Stimulated activated naive CD8-positive, alpha-beta T cell treated with anti-CD3 and anti-CD28 coated beads, Interleukin-15, Interleukin-2, amounts not matched to agents 100 U/mL and 50 U/mL, for 24 hours (primary cell): Measurements from ENCODE around the gene LETM1.

Source experiments
- ATAC-seq: fragments of 150-1000 bp; cut with Tn5 transposase; one replicate; pipeline ENCODE4 v1.10.0; 2021
- DNase-seq: peaks from one replicate; pipeline ENCODE4 v3.0.0; 2021

LETM1 gene

GRCh38 chr4:1856071-1856942 is at the start of gene LETM1:
Gene LETM1 (minus strand): TSS chr4:1856156. CDS start chr4:1855950, 206 bp downstream.
- ATAC-seq (peak; percentile 97), DNase-seq (peak; percentile 95)

DNA sequence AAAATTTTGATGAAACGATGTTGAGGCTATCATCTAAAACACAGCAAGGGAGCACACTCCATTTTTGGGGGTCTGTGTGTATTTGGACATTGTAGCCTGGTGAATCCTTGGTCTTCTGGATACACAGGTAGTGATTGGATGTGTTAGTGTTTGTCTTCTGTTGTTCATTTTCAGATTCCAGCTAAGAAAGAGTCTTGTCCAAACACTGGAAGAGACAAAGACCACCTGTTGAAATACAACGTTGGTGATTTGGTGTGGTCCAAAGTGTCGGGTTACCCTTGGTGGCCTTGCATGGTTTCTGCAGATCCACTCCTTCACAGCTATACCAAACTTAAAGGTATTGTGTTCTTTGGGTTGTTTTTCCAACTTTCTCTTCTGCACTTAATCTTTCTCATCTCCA is 48.1 kb upstream of the LETM1 start:
- DNase-seq (no peak), ATAC-seq (no peak)

DNA sequence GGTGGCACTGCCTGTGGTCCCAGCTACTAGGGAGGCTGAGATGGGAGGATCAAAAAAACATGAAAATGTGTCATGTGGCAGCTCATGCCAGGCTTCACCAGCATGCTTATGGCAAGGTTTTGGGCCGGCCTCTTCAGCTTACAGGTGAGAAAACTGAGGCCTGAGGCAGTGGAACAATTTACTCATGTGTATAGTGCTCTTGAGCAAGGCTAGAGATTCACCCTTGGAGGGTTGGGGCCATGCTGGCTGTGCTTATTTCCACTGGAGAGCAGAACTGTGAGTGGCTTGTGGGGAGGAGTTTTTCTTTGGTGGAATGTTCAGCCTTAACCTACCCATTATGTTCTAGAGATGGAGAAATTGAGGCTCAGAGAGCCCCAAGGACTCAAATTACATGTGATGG is 47.1 kb upstream of the LETM1 start:
- peak; percentile 38 for ATAC-seq

GRCh38 chr4:1902243-1902642 is 46.3 kb upstream of the LETM1 start:
- no peak for ATAC-seq
- no peak for DNase-seq

More for the DNA sequence above, 47.1 kb upstream of the LETM1 start:
- DNase-seq: no peak

DNA sequence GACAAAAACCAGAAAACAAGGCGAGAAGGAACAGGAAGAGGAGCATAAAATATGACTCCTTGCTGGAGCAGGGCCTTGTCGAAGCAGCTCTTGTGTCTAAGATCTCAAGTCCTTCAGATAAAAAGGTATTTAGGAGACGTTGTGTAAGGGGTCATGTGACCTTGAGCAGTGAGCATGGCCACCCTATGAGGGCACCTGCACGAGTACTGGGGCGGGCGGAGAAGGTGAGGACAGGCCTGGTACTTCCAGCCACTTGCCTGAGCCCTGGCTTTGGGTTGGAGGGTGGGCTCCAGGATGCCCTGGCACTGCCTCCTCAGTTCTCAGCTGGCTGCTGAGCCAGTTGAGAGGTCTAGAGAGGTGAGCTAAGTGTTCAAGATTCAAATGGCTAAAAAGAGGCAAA is 45.2 kb upstream of the LETM1 start:
- DNase-seq (no peak), ATAC-seq (no peak)

- DNase-seq (no peak), ATAC-seq (no peak)
These were observed 44.7 kb upstream of the LETM1 start for GRCh38 chr4:1900624-1901023.

- DNase-seq: no peak
- ATAC-seq: no peak
These were observed 44.1 kb upstream of the LETM1 start for GRCh38 chr4:1900087-1900433.

DNA sequence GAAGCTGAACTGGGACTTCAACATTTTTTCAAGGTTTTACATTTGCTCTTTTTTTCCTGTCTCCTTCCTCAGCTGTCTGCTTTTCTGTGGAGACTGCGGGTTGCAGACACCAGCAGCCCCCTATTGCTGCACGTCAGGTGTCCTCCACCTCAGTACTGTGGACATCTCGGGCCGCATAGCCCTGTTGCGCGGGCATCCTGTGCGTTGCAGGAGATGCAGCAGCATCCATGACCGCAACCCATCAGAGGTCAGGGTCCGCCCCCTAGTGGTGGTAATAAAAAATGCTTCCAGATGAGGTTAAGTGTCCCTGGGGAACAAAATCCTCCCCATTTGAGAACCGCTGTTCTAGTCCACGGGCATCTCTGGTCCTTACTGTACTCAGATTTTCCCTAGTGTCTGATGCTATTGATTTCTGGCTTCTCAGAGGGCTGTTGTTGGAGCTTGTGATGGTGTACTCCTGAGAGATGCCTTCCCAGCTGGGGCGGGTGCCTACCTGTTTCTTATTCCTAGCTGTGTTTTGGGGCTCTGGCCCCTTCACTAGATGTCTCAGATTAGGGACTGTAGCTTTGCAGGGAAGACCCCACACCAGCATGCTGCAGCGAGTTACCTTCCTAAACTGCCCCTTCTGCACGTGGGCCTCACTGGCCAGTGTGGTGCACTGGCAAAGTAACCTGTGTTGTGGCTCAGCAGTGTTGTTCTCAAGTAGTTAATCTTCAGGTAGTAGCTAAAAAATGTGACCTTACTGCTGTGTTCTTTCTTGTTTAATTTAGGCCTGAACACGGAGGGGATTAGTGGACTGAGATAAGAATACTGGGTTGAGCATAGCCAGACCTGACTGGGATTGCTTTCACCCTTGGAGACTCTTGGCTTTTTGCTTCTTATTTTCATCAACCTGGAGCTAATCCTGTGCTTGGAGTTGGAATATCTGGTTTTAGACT is 43.5 kb upstream of the LETM1 start:
- DNase-seq (peak; percentile 68), ATAC-seq (peak; percentile 86)

- no peak for ATAC-seq
- no peak for DNase-seq
These were observed 42.7 kb upstream of the LETM1 start for GRCh38 chr4:1898681-1899080.

DNA sequence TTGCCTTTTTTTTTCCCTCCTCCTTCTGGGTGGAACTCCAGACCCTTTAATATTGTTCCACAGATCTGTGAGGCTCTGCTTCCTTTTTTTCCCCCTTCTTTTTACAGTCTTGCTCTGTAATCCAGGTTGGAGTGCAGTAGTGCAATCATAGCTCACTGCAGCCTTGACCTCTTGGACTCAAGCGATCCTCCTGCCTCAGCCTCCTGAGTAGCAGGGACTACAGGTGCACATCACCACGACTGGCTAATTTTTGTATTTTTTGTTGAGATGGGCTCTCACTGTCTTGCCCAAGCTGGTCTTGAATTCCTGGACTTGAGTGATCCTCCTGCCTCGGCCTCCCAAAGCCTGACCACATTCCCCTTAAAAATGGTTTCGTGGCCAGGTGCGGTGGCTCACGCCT is 42.1 kb upstream of the LETM1 start:
- ATAC-seq (no peak), DNase-seq (no peak)

GRCh38 chr4:1896658-1896991 is 40.7 kb upstream of the LETM1 start:
- DNase-seq: no peak
- ATAC-seq: no peak

DNA sequence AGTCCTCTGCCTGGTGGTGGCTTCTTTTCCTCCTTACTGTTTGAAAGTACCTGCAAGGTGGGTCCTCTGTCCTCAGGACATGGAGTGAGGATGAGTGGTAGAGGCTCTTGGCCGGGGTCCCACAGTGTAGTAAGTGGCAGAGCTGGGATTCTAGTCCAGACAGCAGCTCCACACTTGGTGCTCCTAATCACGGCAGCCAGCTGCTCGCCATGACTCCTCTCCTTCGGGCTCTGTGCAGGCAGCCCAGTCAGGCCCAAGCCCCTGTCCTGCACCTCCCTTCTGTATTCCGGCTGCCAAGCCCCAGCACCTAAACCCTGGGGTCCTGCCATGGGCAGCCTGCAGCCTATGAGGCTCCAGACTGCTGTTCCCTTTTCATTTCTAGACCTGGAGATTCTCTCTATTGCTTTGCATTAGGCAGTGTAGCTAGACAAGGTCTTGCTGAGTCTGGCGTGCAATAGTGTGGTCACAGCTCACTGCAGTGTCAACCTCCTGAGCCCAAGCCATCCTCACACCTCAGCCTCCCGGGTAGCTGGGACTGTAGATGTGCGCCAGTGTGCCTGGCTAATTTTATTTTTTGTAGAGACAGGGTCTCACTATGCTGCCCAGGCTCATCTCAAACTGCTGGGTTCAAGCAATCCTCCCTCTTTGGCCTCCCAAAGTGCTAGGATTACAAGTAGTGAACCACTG is 40.2 kb upstream of the LETM1 start:
- ATAC-seq (no peak), DNase-seq (no peak)

DNA sequence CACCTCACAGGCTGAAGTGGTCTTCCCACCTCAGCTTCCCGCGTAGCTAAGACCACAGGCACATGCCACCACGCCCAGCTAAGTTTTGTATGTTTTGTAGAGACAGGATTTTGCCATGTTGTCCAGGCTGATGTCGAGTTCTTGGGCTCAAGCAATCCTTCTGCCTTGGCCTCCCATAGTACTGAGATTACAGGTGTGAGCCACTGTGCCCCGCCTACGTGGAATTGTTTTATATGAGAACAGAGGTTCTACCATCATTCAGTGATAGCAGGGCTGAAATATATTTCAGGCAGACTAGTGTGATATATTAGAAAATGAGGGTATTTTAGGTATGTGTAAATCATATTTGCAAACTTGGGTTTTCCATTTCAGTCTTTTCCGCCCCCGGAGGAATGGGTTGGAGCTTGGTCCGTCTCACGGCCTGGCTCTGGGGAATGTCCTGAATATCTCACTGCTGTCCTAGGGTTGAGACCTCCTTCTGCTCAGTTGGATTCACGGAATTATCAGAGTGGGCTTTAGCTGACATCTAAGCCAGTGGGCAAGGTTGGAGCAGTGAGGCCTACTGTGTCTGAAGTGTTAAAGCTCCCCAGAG is 35.1 kb upstream of the LETM1 start:
- ATAC-seq: no peak
- DNase-seq: no peak

DNA sequence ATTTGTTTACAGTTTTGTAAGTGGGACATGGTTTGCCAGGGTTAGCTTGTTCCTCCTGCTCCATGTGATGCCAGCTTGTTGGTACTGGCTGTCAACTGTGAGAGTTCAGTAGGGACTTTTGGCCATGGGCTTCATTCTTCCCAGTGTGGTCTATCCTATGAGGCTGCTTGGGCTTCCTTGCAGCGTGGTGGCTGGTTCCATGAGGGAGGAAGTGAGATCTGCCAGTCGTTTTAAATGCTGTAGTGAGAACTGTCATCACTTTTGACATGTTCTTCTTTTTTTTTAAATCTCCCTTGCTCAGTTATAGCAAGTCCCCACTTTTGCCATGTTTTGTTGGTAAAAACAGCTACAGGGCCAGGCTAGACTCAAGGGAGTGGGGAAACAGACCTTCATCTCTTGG is 31.1 kb upstream of the LETM1 start:
- ATAC-seq: no peak
- no peak for DNase-seq

DNA sequence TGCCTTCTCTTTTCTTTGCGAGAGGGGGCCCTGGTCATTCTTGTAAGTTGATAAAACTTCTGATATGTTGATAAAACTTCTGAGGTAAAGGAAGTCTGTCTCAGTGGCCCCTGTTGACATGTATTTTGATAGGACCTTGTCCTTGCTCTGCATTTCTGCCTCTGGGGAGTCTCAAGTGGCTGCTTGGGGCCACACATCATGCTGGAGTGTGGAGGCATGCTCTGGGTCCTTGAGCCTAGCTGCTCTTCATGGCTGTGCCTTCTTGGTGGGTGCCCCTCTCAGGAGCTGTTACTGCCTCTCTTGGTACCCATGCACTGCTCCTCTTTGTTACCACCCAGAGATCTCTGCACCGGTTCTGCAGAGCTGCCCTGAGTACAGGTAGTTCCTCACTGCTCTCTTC is 29.5 kb upstream of the LETM1 start:
- no peak for ATAC-seq

DNA sequence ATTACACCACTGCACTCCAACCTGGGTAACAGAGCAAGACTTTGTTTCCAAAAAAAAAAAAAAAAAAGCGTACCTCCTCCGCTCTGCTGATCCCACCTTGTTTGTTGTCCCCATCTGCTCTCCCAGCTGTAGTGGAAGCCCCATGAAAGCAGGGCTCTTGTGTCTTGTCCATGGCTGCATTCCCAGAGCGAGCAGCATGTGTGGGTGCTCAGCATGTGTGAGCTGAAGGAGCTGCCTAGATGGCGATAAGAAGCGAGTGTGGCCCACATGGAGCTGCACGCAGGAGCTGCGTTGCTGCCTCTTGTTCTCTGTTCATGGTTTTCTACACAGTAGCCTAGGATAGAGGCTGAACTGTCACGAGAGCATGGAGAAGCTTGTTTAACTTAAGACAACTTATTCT is 27.6 kb upstream of the LETM1 start:
- ATAC-seq (no peak), DNase-seq (no peak)

More for the DNA sequence above, 29.5 kb upstream of the LETM1 start:
- no peak for DNase-seq

GRCh38 chr4:1882850-1883271 is 26.9 kb upstream of the LETM1 start:
- ATAC-seq (no peak), DNase-seq (no peak)

GRCh38 chr4:1880332-1880731 is 24.4 kb upstream of the LETM1 start:
- ATAC-seq (no peak), DNase-seq (no peak)

- DNase-seq (no peak), ATAC-seq (no peak)
These were observed 23.5 kb upstream of the LETM1 start for GRCh38 chr4:1879485-1879884.

- no peak for ATAC-seq
- no peak for DNase-seq
These were observed 18.2 kb upstream of the LETM1 start for GRCh38 chr4:1874201-1874600.

DNA sequence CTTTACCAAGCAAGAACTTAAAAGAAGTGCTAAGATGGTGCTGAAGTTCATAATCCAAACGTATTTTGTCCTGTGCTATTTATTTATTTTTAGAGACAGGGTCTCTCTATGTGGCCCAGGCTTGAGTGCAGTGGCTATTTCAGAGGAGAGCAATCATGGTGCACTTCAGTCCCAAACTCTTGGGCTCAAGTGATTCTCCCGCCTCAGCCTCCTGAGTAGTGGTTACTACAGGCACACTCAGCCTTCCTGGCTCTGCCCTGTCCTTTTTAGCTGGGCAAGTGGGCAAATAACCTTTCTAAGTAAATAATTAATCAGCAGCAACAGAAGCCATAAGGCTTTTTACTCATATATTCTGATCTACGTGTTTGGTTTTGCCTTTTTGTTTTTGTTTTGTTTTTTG is 17.8 kb upstream of the LETM1 start:
- DNase-seq (no peak), ATAC-seq (no peak)

DNA sequence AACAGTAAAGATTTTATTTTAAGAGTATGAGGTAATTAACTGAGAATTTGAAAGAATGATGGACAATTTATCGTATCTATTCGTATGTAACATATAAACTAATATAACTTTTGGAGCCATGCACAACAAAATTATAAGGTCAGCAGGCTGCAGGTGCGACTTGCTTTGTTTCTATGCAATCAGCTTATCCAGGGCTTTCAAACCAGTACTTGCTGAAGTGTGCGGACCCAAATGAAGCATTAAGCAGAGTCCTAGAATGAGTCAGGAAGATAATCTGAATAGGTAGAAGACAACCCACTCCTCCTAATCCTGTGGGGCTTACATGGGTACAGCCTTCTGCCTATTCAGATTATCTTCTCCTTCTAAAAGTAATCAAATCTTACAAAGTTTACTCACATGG is 17.3 kb upstream of the LETM1 start:
- no peak for DNase-seq
- ATAC-seq: no peak
